ENCODE measurements around the gene PHC2.

The PHC2 gene

GRCh38 chr1:33335020-33335419 lies 95.9 kb downstream of the PHC2 start:
- Histone ChIP-seq H3K36me3 (ENCODE audit: control insufficient read depth in 2 of 2, insufficient read depth in 1 of 2, low read length in 2 of 2) (peaks cover 0 to 52% of the 10 kb centered on the region in 2 experiments; a peak in 1 of 3 replicates), H3K4me1 (ENCODE audit: control insufficient read depth, insufficient read depth, low read length) (peaks cover 12% of the 10 kb centered on the region), H3K9me3 (ENCODE audit: control insufficient read depth, insufficient read depth, low read depth, low read length) (no peaks in the 10 kb centered on the region), H3K27ac (ENCODE audit: extremely low read depth, low read depth, low read length) (no peak overlapping the region), H3K4me3 (ENCODE audit: low read depth, low read length) (no peak overlapping the region)
- ChIA-PET POLR2A (no interaction called here), CTCF (interaction anchor here (1.1 kb wide), 1 partner anchor 40 kb away, joined by 5 read pairs; no protein-coding TSS in a partner anchor)
- TF ChIP-seq GLIS1 (tag by site-specific recombination; IDR thresholded peaks at IDR 0.05) (no peak), ZNF19 (tag by site-specific recombination; IDR thresholded peaks at IDR 0.05; ENCODE audit: low read depth) (no peak), ZNF48 (tag by site-specific recombination; IDR thresholded peaks at IDR 0.05) (no peak), ZNF214 (tag by site-specific recombination; IDR thresholded peaks at IDR 0.05; ENCODE audit: borderline replicate concordance) (no peak), SP3 (tag by site-specific recombination; IDR thresholded peaks at IDR 0.05) (no peak), ZNF501 (tag by site-specific recombination; IDR thresholded peaks at IDR 0.05) (no peak), ZNF843 (tag by site-specific recombination; IDR thresholded peaks at IDR 0.05) (no peak), ZNF792 (tag by site-specific recombination; IDR thresholded peaks at IDR 0.05) (no peak), ZIC2 (tag by site-specific recombination; IDR thresholded peaks at IDR 0.05) (no peak), PRDM1 (tag by site-specific recombination; IDR thresholded peaks at IDR 0.05) (no peak), BCL6B (tag by site-specific recombination; IDR thresholded peaks at IDR 0.05) (no peak), ZSCAN23 (tag by site-specific recombination; IDR thresholded peaks at IDR 0.05) (no peak), ZNF776 (tag by site-specific recombination; IDR thresholded peaks at IDR 0.05; ENCODE audit: borderline replicate concordance) (no peak), ZNF629 (tag by site-specific recombination; IDR thresholded peaks at IDR 0.05) (no peak), ZBTB11 (tag by site-specific recombination; conservative IDR thresholded peaks at IDR 0.05; ENCODE audit: low read depth) (no peak), ZNF692 (tag by site-specific recombination; IDR thresholded peaks at IDR 0.05) (no peak), KLF16 (tag by site-specific recombination; IDR thresholded peaks at IDR 0.05) (no peak), IKZF3 (tag by site-specific recombination; IDR thresholded peaks at IDR 0.05) (no peak), ZNF121 (tag by site-specific recombination; IDR thresholded peaks at IDR 0.05) (no peak)

GRCh38 chr1:33334081-33334552 lies 96.8 kb downstream of the PHC2 start:
- no peak overlapping the region for H3K4me3 ChIP-seq (ENCODE audit: low read depth, low read length)
- ChIA-PET POLR2A (no interaction called here), CTCF (interaction anchor here (0.7 to 1.1 kb wide), 2 partner anchors 21 to 39 kb away, joined by 3 to 5 read pairs; no protein-coding TSS in a partner anchor)
- H3K36me3 ChIP-seq (ENCODE audit: control insufficient read depth in 2 of 2, insufficient read depth in 1 of 2, low read length in 2 of 2), result peaks cover 0 to 61% of the 10 kb centered on the region in 2 experiments; a peak in 1 of 3 replicates
- H3K27ac ChIP-seq (ENCODE audit: extremely low read depth, low read depth, low read length), result no peak overlapping the region
- H3K4me1 ChIP-seq (ENCODE audit: control insufficient read depth, insufficient read depth, low read length), result peaks cover 6% of the 10 kb centered on the region
- H3K9me3 ChIP-seq (ENCODE audit: control insufficient read depth, insufficient read depth, low read depth, low read length), result no peaks in the 10 kb centered on the region
- no peak for TF ChIP-seq CTCF (tag by site-specific recombination; IDR thresholded peaks at IDR 0.05)
- TF ChIP-seq ZNF157 (tag by site-specific recombination; IDR thresholded peaks at IDR 0.05), result no peak
- TF ChIP-seq GFI1B (tag by site-specific recombination; IDR thresholded peaks at IDR 0.05), result no peak
- TF ChIP-seq KLF1 (tag by site-specific recombination; IDR thresholded peaks at IDR 0.05), result no peak
- no peak for TF ChIP-seq ZNF280D (tag by site-specific recombination; IDR thresholded peaks at IDR 0.05)
- TF ChIP-seq ZNF426 (tag by site-specific recombination; IDR thresholded peaks at IDR 0.05), result no peak
- TF ChIP-seq ZNF324 (tag by site-specific recombination; IDR thresholded peaks at IDR 0.05), result no peak
- TF ChIP-seq ZNF169 (tag by site-specific recombination; IDR thresholded peaks at IDR 0.05), result no peak
